Tibial nerve (tissue), 3 donors: ENCODE data around the gene ACBD7.

Source experiments
- CTCF ChIP-seq, 5 experiments: fragments of 200-600 bp in 3 of 5; fragments of 450-650 bp in 2 of 5; sonication (generic) in 3 of 5; IDR thresholded peaks; one replicate each; pipeline ENCODE4 v1.5.1; 2016 to 2019; ENCODE audit warnings: antibody characterized with exemption in 5 of 5, mild to moderate bottlenecking in 3 of 5, moderate library complexity in 2 of 5
- POLR2A ChIP-seq, 2 donors: fragments of 450-650 bp; IDR thresholded peaks; one replicate each; pipeline ENCODE4 v1.6.1; 2017; ENCODE audit warnings: antibody characterized with exemption in 2 of 2, mild to moderate bottlenecking in 2 of 2, moderate library complexity in 2 of 2

GRCh38 chr10:15136129-15137035 is 47.8 kb upstream of the ACBD7 start:
- TF ChIP-seq CTCF (IDR thresholded peaks at IDR 0.05) (no peak), POLR2A (IDR thresholded peaks at IDR 0.05) (no peak)
